LNCAP (cell line): ENCODE results near the gene SPPL3.

Source experiments
- CTCF ChIP-seq: fragments of 450-650 bp; IDR thresholded peaks from 2 replicates; pipeline ENCODE4 v1.5.1; 2017; ENCODE audit warnings: mild to moderate bottlenecking

Gene SPPL3

GRCh38 chr12:120892265-120892664, 11.9 kb downstream of the SPPL3 start:
- TF ChIP-seq CTCF = no peak

GRCh38 chr12:120890963-120891362, 13.2 kb downstream of the SPPL3 start:
- no peak for TF ChIP-seq CTCF

- TF ChIP-seq CTCF = no peak
These were observed 16.7 kb downstream of the SPPL3 start for GRCh38 chr12:120887253-120888043.

GRCh38 chr12:120886199-120887018, 17.7 kb downstream of the SPPL3 start:
- TF ChIP-seq CTCF = no peak

GRCh38 chr12:120885521-120885920, 18.6 kb downstream of the SPPL3 start:
- TF ChIP-seq CTCF = no peak

GRCh38 chr12:120884644-120885043, 19.5 kb downstream of the SPPL3 start:
- TF ChIP-seq CTCF = no peak

GRCh38 chr12:120882055-120882555, 22.1 kb downstream of the SPPL3 start:
- no peak for TF ChIP-seq CTCF
